ENCODE data around the gene DCTN2. TPM values are rescaled to one million over a fixed set of nuclear protein-coding genes. Genes with fewer than 3 reads are reported as not detected.
A peak's percentile ranks its signal among the peaks of the same experiment; 100 is the strongest.
"Not testable (repeated sequence)": the region's sequence is repeated elsewhere in the genome, so short reads cannot be mapped to it uniquely, and the experiment has no call there.

Gene DCTN2
- total RNA-seq, 1 donor from 2014 or later: 170 TPM

DNA sequence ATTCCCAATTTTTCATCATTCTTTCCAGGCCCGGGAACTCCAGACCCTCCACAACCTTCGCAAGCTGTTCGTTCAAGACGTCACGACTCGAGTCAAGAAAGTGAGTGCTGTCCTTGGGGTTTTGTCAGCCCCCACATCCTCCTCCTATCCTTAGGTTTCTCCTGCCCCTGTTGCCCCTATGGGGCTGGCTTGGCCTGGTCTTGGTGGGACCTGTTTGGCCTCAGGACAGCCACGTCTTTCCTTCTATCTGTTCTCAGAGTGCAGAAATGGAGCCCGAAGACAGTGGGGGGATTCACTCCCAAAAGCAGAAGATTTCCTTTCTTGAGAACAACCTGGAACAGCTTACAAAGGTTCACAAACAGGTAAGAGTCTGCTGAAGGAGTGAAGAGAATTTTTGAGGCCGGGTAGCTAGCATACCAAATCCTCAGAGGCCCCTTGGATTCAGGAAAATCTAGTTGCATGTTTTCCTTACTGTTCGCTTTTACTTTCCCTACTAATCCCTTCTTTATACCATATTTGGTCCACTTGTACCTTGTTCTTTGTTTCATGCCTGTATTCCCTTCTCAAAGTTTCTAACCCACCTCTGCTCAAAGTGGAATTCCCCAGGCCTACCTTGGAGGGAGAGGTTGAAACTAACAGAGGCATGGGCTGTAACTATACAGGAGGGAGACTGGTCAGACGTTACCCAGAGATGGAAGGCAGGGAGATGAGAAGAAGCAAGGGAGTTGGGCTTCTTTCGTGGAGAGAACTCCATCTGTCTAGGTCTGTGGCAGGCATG, 31.2 kb upstream of the DCTN2 start:
- DNase-seq (ENCODE audit: low read depth): no peak

DNA sequence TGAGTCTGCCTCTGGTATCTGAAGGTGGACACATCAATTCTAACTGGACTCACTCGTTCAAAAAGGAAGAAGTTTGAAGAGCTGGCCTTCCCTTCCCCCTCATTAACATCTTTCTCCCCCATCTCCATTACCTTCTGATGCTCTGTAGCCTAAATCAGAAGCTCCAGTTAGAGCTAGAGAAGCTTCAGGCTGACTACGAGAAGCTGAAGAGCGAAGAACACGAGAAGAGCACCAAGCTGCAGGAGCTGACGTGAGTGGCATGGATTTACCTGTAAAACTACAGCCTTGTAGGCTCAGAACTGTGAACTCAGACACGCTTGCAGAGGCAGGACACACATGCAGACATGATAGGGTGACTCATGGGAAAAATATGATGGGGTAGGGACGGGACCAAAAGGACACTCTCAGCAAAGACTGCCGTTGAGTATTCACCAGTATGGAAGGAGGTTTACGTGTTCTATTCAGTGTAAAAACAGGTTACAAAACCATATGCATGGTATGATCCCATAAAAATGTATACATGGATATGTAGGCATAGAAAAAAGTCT, 29.7 kb upstream of the DCTN2 start:
- no peak for DNase-seq (ENCODE audit: low read depth)

DNA sequence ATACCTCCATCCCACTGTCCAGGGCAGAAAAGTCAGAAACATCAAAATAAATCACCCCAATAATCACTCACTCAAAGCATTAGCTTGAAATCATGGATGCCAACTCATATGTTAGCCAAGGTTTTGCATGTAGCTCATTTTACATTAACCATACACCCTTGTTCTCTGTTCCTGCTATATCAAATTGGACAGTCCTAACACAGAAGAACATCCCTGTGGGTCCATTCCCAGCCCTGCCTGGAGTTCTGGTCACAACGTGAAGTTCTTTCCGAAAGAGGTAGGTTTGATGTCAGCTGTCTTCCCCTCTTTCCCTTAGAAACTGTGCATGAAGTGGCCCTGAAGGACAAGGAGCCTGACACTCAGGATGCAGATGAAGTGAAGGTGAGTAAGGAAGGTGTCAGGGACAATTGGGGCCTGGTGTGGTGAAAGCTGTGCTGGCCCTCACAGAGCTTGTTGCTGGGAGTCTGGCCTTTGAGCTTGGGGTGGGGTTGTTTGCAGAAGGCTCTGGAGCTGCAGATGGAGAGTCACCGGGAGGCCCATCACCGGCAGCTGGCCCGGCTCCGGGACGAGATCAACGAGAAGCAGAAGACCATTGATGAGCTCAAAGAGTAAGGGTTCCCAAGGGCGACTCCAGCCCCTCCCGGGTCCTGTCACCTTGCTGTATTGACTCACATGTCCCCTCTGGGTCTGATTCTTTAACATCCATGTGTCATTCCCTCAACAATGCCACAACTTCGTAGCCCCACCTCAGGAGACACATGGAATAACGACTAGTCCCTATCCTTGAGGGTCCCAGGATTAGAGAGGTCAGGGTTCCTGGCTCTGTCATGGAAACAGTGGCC, 29.0 kb upstream of the DCTN2 start:
- no peak for DNase-seq (ENCODE audit: low read depth)

- DNase-seq (ENCODE audit: low read depth): no peak
Observed at GRCh38 chr12:57574795-57575194, 27.8 kb upstream of the DCTN2 start.

- no peak for DNase-seq (ENCODE audit: low read depth)
Observed at GRCh38 chr12:57571926-57572762, 25.2 kb upstream of the DCTN2 start.

- DNase-seq (ENCODE audit: low read depth): not testable (repeated sequence)
Observed at GRCh38 chr12:57570438-57570837, 23.4 kb upstream of the DCTN2 start.

DNA sequence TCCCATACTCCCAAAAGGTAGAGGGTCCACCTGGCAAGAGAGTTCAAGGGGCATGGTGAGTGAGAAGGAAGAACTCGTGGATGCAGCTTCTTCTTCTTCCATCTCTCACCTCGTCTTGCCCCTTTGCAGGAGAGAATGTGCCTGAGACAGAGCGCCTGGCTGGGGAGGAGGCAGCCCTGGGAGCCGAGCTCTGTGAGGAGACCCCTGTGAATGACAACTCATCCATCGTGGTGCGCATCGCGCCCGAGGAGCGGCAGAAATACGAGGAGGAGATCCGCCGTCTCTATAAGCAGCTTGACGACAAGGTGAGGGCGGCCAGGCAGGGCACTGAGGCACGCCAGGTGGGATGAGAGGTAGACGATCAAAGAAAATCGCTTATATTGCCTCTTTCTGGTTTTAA, 22.9 kb upstream of the DCTN2 start:
- DNase-seq (ENCODE audit: low read depth): no peak

DNA sequence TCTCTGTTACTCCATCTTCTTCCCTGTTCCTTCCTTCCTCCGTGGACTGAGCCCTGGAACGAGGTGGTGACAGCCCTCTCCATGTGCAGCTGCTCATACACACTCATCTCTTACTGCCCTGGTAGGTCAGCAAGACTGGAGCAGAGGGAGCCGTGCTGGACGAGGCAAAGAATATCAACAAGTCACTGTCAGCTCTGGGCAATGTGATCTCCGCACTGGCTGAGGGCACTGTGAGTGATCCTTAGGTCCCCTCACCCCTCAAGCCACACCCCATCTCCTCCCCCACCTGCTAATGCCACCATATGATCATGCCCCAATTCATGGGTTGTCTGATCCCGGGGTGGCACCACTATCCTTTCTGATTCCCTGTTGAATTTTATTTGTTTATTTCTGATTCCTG, 21.8 kb upstream of the DCTN2 start:
- DNase-seq (ENCODE audit: low read depth): no peak

DNA sequence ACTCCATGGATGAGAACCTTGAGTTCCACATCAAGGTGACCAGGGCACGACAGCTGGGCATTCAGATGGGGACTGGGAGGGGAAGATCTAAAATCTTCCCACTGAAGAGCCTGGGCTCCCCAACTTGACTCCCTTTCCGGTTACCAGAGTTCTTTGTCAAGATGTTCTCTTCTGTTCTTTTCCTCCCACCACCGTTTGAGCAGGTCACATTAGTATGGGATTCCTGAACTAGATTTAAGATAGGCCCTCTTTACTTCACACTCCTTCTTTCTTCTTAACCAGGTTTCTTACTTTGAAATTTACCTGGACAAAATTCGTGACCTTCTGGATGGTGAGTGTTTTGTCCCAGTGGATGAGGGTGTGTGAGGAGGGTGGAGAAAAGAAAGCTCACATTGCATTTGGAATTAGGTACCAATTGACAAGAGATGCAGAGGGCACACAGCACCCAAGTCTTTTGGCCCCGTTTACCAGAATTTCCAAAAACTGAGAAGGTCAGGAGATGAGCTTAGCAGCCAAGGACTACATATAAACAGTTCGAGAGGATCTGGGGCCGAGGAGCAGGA, 17.3 kb upstream of the DCTN2 start:
- DNase-seq (ENCODE audit: low read depth): no peak

- no peak for DNase-seq (ENCODE audit: low read depth)
Observed at GRCh38 chr12:57563358-57563757, 16.4 kb upstream of the DCTN2 start.

GRCh38 chr12:57561117-57561516, 14.1 kb upstream of the DCTN2 start:
- DNase-seq (ENCODE audit: low read depth): peak; percentile 38

GRCh38 chr12:57560516-57560915, 13.5 kb upstream of the DCTN2 start:
- DNase-seq (ENCODE audit: low read depth): no peak

GRCh38 chr12:57558864-57559263, 11.9 kb upstream of the DCTN2 start:
- no peak for DNase-seq (ENCODE audit: low read depth)

DNA sequence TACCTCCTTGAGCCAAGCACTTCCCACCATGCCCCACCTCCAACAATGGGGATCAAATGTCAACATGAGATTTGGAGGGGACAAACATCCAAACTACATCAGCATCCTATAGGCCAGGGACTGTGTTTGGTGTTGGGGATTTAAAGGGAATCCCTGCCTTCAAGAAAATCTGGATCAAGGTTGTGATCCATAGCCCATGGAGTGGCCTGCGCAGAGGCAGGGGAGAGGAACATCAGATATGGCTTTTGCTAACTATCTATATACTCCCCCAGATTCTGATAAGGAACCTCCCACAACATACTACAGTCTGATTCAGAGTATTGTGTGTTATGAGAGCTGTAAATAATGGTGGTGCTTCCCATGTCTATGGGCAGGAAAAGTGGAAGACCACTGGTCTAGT, 7.9 kb upstream of the DCTN2 start:
- no peak for DNase-seq (ENCODE audit: low read depth)

DNA sequence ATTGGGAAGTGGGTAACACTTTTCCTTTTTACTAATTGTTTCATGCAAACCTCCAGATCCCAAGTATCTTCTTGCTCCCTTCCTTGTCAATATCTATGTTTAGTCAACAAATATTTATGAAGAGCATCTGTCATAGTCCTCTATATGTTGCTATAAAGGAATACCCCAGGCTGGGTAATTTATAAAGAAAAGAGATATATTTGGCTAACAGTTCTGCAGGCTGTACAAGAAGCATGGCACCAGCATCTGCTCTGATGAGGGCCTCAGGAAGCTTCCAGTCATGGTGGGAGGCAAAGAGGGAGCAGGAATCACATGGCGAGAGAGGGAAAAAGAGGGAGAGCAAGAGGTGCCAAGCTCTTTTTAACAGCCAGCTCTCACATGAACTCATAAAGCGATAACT, 7.5 kb upstream of the DCTN2 start:
- DNase-seq (ENCODE audit: low read depth): no peak

DNA sequence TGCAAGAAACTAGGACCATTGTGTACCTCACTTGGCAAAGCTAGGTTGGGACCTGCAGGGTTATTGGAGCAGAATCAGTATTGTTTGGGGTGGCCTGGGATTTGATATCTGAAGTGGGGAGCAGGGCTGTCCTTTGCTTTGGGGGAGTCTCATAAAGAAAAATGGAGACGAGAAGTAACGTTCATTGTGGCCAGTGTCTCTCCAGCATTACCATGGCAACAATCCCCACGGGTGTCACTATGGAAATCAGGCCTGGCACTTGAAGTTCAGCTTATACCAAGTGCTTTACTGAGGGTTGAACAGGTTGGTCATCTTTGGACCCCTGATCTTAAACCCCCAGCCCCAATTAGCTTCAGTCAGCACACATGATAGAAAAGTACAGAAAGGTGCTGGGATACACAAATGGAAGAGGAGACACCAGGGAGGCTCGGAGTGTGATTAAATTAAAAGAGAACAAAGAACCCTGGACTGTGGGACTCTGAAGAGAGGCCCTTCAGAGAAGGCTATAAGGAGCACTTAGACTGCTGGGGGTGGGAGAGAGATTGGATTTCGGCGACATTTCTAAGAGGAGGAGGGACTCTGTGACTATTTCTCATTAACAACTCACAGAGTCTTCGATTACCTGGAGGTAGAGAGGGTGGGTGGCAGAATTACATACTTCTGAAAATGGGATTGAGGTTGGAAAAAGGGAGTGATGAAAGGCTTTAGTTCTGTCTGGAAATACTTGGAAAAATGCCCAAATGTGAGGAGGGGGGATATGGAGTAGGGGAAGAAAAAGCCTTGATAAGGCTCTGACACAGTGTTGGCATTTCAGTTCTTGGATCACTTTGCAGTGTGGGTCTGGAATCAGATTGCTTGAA, 6.6 kb upstream of the DCTN2 start:
- no peak for DNase-seq (ENCODE audit: low read depth)

DNA sequence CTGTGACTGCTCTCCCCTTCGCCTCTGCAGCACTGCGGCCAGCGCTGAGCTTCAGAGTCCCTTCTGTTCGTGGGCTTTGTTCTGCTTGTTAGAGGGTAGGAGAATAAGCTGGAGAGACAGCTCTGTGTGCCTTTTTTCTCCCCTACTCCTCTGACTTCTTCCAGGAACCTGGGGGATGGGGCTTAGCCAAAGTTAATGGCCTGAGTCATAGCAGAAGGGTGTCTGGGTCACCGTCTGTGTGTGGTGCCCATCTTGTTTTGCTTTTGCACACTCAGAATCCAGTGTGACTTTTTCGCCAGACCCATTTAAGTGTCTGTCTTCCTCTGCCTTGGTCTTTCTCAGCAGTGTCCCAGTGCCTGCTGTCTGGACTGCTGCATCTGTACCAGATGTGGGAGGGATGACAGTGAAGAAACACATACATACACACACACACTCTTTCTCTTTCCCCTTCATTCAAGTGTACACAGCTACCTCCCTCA, 5.9 kb upstream of the DCTN2 start:
- DNase-seq (ENCODE audit: low read depth): no peak

DNA sequence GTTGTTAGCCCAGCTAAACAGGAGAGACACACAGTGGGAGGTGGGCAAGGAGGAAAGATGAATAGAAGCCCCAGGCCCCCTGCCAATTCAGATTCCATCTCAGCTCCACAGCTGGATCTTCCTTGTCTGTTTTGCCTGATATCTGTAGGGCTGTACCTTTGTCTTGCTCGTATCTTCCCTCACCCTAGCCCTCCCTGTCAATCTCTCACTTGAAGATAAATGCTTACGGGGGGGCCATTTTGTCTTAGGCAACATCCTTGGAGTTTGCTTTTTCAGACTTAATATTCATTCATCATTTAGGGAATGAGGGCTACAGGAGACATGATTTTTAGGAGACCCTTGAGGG, 5.3 kb upstream of the DCTN2 start:
- DNase-seq (ENCODE audit: low read depth): no peak

DNA sequence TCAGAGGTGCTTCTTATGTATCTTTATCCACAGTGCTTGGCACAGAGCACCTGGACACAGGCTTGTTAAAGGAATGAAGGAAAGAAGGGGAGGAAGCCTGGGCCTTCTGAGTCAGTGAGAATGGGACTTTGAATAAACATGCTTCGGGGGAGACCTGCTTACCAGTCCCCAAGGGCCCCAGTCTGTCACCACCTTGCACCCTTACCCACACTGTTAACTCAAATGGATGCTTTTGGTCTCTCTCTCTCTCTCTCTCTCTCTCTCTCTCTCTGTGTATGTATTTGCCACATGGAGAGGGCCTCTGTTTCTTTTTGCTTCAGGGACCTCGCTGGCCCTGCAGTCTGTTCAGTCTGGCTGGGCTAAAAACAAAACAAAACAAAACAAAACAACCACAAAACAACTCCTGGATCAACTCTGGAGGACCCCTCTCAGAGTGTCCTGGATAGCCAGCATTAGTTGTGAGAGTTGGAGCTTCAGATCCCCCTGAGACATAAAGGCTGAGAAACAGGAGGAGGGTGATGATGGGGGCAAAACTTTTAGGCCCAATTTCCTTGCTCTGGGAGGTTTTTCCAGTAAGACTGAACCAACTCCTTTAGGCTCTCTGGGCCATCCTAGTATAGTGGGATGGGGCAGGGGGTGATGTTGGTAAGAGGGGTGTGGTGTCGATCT, 4.8 kb upstream of the DCTN2 start:
- no peak for DNase-seq (ENCODE audit: low read depth)
